Measurements from ENCODE around the gene DHX58.

DHX58 gene

DNA sequence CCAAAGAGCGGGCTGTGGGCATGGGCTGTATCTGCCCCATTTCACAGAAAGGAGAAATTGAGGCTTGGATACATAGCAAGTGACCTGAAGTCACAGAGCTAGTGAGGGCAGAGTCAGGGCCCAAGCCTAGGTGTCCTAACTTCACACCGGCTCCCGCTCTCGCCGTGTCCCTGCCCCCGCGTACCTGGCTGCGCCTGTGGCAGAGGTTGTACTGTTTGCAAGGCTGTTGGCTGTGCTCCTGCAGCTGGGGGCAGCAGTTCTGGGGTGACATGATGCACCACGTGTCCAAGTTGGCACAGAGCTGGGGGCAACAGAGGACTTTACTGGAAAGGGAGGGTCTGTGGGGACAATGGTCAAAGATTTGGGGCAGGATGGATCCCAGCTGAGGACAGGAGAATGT lies 3.4 kb downstream of the DHX58 start:
- no peak overlapping the region for H3K4me3 ChIP-seq (ENCODE audit: control insufficient read depth, low read depth, low read length)
- no peak for TF ChIP-seq CTCF (conservative IDR thresholded peaks at IDR 0.05; ENCODE audit: control insufficient read depth, insufficient read depth, low read depth, low read length)
- no peak for DNase-seq (ENCODE audit: low read depth)

DNA sequence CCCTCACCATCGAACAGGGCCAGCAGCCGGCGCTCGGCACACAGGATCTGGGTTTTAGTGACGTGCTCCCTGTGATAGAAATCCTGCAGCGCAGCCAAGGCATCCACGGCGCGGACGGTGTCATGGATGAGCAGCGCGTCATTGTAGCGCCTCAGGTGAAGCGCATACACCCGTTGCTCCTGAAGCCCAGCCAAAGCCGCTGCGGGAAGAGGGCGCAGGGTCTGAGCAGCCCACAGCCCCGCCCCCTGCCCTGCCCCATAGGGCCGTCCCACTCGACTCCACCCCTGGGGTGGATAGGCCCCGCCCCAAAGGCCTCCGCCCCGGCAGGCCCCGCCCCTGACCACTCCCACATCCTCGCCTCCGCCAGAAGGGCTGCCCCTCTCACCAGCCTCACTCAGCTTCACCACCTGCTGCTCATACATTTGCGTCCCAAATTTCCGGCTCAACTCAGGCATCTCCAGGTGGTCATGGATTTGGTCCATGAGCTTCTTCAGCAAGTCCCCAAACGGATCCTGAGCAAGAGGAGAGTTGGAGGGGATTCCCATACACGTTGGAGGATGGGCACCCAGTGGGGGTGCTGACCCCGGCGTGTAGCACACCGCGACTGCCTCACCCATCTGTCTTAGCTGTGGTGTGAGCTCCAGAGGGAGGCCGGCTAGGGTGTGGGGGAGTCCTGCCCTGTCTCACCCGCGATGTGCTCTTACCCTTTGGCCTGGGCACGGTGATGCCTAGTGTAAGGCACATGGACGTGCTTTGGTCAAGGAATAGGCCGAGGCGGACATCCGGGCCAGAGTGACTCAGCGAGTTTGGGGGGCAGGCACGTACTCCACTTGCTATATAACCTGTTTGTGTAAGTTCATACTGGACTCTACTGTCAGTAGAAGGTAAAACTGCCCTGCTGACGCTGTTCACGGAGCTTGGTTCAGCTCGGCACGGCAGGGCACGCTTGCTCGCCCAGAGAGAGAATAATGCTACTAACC lies 4.6 kb downstream of the DHX58 start:
- TF ChIP-seq CTCF (conservative IDR thresholded peaks at IDR 0.05; ENCODE audit: control insufficient read depth, insufficient read depth, low read depth, low read length) = no peak
- H3K4me3 ChIP-seq (ENCODE audit: control insufficient read depth, low read depth, low read length) = no peak overlapping the region
- no peak for DNase-seq (ENCODE audit: low read depth)

- no peak for TF ChIP-seq CTCF (conservative IDR thresholded peaks at IDR 0.05; ENCODE audit: control insufficient read depth, insufficient read depth, low read depth, low read length)
- no peak overlapping the region for H3K4me3 ChIP-seq (ENCODE audit: control insufficient read depth, low read depth, low read length)
- no peak for DNase-seq (ENCODE audit: low read depth)
These were observed 5.4 kb downstream of the DHX58 start for GRCh38 chr17:42107124-42107523.

GRCh38 chr17:42106009-42106408 lies 6.5 kb downstream of the DHX58 start:
- no peak for TF ChIP-seq CTCF (conservative IDR thresholded peaks at IDR 0.05; ENCODE audit: control insufficient read depth, insufficient read depth, low read depth, low read length)
- DNase-seq (ENCODE audit: low read depth) = no peak
- H3K4me3 ChIP-seq (ENCODE audit: control insufficient read depth, low read depth, low read length) = no peak overlapping the region

DNA sequence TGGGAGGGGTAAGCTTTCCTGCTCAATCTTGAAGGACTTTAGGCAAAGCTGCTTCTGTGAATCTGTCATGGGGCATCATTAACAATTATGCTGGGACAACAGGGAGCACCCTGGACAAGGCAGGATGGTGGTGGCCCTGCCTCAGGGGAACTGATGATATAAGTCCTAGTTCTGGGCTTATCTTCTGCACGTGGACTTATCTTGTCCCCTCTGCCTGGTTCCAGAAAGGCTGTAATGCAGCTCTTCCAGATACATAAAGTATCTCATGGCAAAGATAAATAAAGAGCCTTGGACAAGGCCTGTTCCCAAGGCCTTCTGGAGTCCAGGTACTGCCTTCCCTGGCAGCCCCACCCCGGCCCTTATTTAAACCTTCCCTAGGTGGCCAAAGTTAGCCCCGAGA lies 8.2 kb downstream of the DHX58 start:
- DNase-seq (ENCODE audit: low read depth) = no peak
- no peak overlapping the region for H3K4me3 ChIP-seq (ENCODE audit: control insufficient read depth, low read depth, low read length)
- no peak for TF ChIP-seq CTCF (conservative IDR thresholded peaks at IDR 0.05; ENCODE audit: control insufficient read depth, insufficient read depth, low read depth, low read length)

DNA sequence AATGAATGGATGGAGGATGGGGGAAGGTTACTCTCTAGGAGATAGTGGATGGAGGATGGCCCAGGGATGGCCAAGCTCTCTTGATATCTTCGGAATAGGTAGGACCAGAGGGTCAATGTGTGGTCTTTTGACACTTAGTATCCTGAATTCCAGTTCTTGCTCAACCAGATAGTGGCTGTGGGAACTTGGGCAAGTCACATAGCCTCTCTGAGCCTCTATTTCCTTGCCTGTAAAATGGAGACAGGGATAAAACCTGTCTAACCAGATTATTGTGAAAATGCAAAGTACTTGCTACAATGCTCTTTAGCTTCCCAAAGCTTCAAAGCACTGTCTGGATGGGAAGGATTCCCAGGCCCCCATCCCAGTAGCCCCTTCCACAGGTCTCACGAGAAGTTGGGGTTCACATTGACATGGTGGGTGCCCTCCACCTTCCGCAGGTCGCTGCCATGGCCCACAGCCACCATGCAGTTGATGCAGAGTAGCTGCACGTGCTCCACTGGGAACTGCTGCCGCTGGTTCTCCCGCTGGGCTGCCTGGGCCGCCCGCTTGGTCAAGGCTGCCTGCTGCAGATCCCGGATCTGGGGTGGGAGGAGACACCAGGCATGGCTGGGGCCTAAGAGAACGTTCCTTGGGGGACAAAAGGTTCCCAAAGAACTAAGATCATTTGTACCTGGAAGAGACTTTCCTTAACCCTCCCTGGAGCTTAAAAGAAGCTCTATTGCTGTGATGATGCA lies 9.1 kb downstream of the DHX58 start:
- no peak for DNase-seq (ENCODE audit: low read depth)
- H3K4me3 ChIP-seq (ENCODE audit: control insufficient read depth, low read depth, low read length) = no peak overlapping the region
- no peak for TF ChIP-seq CTCF (conservative IDR thresholded peaks at IDR 0.05; ENCODE audit: control insufficient read depth, insufficient read depth, low read depth, low read length)
